GM19438 (cell line): Measurements from ENCODE around the gene RNF115.
"Not testable (repeated sequence)": the region's sequence is repeated elsewhere in the genome, so short reads cannot be mapped to it uniquely, and the experiment has no call there.

Source experiments
- ATAC-seq: cut with Tn5 transposase; IDR thresholded peaks from one replicate; pipeline ENCODE4 v1.9.1; 2021; ENCODE audit warnings: low read depth; ENCODE audit not compliant: unreplicated experiment

Gene RNF115

DNA sequence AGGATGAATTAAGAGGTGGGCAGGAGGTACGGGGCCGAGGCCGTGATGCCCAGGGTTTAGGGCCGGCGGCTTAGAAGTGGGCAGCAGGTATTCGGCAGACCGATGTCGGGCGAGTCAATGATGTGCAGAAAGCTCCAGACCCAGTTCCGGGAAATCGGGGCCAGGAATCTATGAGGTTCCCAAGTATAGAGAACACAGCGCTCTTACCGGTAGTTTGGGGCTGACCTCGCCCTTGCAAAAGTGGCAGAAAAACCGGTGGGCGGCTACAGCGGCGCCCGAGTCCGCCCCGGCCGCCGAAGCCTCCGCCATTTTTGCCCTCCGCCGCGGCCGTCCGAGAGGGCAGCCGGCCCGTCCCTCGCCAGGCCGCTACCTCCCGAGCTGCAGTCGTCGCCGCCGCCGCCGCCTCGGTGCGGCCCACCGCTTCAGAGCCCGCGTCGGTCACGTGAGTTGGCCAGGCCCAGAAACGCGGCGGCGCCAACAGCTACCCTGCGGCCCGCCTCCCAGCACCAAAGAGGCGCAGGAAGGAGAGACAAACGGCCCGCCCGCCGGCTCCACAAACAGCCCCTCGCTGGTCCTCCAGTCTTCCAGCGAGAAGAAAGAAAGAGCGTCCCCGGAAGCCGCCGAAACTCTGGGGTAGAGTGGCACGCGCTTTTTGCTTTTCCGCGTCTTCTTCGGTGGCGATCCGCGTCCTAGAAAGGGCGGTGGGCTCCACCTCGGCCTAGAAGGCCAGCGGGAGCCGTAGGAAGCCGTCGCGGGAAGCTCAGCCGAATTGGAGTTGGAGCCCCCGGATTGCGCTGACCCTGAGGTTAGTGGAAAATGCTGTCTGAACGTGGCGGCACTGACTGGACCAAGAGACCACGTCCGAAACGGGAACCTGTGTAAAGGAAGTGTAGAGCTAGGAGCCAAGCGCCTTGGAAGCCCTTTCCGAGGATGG, at the start of gene RNF115, which contains the start of gene POLR3C:
Gene RNF115 (minus strand): TSS at position 531 of the 934 bp plus-strand sequence. CDS start 222 bp downstream, at position 309.
Gene POLR3C (plus strand): TSS at position 636 of the 934 bp plus-strand sequence. CDS start 1,577 bp downstream, outside the sequence.
- ATAC-seq, result peak; percentile 86

DNA sequence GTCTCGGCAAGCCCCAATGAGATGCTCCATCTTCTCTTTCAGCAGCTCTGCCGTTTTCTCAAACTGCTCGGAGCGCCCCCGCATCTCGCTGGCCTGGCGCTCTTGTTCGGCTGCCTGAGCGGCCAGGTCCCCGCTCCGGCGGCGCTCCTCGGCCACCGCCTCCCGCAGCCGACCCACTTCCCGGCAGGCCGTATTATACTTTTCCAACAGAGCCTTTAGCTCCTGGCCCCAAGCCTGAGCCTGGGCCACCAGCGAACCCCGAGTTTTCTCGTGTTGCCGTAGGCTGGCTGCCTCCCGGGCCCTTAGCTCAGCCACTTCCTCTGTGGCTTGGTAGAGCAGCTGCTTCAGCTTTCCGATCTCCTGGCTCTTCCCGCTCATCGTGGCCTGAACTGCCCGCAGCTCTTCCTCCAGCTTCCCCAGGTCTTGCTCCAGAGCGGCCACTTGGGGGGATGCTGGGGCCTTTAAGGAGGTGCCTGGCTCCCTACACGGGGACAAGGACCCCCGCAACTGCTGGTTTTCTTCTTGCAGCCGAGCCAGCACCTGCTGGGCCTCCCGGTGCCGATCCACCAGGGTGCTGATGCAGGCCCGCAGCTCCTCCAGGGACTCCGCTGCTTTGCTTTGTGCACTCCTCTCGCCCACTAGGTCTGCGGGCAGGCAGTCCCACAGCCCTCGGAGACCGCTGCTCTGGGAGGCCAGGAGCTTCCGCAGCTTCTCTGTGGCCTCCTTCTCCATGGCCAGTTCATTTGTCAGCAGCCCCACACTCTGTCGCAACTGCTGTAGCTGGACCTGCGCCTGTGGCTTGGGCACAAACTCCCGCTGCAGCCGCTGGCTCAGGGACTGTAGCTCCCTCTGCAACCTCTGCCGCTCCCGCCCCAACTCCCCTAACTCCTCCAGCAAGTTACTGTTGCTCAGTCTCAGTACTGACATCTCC, 48.4 kb upstream of the RNF115 start:
- ATAC-seq, result no peak

DNA sequence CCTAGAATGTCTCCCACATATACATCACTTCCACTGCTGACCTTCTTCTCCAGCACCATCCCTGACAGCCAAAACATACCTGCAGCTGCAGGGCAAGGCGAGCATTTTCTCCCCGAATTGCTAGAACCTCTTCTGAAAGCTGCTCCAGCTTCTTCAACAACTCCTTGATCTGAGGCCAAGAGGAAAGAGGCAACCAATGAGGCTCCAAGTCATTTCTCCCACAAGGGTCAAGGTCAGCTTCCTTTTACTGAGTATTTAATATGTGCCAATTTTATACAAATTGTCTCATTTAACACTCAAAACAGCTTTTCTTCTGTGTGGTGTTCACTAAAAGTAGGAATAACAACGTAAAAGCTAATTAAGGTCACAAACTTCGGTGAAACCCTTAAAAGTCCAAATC, 44.3 kb upstream of the RNF115 start:
- ATAC-seq, result no peak

DNA sequence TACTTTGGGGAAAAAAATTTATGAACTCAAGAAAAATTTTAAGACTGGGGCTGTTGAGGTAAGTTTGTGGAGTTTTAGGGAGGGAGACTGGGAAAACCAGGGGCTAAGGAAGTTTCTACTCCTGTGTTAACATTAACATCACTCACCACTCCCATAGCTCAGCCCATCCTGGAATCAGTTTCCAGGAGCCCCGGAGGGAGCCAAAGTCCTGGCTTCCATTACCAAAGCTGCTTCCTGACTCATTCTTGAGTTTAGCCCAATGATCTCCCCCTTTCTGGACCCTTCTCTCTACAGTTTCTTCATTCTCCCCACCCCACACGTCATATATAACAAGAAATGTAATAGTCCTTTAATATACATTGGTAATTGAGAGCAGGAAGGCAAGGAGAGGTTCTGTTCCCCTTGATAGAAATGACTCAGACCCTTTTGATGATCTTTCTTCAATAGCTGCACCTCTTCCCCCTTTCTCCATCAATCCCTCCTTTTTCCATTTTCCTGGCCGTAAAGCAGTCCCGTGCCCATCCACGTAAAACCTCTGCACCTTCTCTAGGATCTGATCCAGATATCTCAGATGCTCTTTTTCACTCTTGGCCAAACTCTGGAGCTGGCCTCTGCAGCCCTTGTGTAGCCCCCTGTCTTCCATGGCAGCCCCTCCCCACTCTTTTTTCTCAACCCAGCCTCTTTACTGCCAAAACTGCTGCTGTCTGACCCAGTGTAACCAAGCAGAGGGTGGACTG, 39.6 kb upstream of the RNF115 start:
- no peak for ATAC-seq

DNA sequence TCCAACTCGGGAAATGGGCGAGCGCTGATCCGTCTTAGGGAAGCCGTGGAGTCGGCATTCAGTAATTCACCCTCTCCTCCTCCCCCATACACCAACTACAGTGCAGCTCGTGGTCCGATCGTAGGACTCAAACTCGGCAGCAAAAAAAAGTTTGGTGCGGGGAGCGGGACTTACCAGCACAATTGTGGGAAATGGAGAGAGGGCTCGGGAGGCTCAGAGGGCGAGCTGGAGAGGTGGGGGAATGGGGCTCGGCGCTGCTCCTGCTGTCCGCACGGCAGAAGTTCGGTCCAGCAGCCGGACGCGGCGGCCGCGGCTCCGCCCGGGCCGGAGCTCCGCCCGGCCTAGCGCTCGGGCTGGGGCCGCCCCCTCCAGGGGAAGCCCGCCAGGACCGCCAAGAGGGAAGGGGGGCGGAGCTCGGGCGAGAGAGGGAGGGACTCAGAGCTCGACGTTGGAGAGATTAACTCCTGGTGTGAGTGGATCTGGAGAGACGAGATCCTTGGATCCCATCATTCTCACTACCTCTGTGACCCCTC, 35.7 kb upstream of the RNF115 start:
- ATAC-seq, result peak; percentile 73

DNA sequence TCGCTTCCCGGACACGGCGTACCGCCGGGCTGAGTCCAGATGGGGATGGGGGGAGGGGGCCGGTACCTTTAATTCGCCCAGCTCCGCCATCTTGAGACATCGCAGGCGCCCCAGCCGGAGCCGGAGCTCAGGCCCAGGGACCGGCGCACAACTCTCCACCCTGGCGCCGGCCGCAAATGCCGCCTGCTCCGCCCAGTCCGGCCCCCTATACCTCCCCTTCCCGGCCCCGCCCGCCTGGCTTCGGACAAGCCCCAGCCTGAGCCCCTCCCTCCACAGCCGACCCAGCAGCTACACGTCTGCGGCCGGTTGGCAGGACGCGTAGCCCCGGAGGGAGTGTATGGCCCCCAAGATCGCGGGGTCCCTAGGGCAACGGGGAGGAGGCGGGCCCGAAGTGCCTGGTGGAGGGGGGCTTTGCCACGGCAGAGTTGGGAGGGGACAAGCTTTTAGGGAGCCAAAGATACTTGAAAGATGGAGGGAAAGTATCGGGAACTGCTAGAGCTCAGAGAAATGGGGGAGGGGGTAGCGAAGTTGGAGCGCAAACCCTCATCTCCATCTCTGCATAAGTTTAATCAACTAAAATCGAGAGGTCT, 35.1 kb upstream of the RNF115 start, which contains the start of gene PIAS3:
Gene PIAS3 (minus strand): TSS at position 181 of the 590 bp plus-strand sequence. CDS start 91 bp downstream, at position 90.
- peak; percentile 75 for ATAC-seq

DNA sequence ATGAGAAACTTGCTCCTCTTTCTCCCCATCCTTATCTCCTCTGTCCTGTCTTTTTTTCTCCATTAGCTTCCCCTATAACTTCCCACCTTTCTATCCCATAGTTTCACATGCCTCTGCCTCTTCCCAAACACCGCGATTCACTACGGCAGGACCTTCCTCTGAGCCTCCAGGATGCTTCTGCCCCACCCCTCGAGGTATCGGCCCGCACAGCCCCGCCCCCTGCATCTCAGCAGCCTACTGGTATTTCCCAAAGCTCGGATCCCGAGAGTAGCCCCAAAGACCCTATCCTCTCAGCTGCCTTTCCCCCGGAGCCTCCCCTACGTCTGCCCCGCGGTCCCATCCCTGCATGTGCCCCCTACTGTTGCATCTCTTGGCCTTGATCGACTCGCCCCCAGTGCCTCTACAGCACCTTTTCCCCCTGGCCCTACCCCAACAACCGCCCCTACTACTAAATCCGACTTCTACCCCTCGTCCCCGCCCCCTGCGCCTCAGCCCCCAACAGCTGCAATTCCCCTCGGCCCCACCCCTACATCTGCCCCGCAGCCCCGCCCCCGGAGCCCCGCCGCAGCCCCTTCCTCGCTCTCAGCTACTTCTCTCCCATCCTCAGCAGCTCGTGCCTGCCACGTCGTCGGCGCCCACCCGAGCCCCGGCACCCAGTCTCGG, 34.5 kb upstream of the RNF115 start:
- ATAC-seq, result peak; percentile 16

DNA sequence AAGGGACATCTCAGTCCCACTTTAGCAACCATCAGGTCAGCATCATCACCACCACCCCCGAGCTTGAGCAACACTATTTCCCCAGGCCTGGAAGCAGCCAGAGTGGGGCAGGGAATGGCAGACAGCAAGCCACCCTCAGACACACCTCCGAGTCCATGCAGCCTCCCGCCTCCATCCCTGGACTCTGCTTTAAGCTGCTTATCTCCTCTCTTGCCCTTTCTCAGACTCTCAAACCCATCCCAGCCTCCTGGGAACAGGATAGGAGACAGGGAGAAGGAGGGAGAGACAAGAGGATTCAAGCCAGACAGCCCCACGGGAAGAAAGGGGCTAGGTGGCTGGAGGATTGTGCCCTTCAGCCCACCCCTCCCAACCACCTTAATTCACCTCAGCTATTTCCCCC, 33.3 kb upstream of the RNF115 start:
- ATAC-seq, result no peak

DNA sequence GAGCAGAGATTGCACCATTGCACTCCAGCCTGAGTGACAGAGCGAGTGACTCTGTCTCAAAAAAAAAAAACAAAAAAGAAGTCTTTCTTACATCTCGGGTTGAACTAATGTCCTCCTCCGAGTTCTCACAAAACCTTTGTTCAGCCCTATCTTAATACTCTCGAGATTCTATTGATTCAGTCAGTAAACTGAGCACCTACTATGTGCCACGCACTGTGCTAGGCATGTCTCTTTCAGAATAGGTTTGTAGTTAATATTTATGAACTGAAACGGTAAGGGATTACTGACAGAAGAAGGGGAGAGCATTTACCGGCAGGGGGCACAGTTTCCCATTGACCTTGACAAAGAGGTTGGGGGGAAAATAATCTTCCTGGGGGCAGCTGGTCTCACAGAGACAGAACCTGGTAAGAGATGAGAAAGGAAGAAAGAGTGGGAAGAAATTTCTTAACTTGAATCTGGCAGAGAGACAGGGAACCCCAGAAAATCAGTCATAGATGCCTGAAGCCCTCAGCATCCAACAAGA, 31.6 kb upstream of the RNF115 start:
- ATAC-seq, result no peak

DNA sequence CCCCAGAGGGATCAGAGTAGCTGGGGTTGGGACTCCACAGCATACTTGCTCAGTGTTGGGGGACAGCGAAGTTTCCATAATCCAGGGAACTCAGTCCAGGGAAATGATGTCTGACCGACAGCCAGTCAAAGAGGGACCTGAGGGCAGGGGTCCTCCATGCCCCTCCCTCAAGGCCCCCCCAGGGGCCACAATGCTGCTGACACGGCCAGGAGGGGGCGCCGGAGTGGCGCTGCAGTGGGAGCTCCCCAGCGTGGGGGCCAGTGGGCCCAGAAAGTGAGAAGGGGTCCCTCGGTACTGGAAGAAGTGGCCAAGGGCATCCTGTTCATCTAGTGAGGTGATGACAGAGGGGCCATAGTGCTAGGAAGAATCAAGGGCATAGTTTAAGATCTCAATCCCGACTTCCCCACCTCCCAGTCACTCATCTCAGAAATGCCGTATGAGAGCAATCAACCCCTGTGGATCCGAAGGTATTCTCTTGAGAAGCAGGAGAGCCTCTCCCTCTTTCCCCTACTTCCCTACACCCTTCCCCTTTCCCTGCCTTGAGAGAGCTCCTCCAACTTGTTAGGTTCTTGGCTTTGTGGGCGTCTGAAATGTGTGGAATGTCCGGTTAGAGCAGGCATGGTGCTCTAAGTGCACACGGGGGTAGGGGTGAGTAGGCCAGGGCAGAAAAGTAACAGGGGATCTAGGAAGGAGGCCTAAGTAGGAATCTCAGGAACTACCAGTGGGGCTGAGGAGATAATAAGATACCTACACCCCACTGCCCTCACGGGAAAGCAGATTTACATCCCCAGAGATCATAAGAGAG, 25.7 kb upstream of the RNF115 start:
- no peak for ATAC-seq

DNA sequence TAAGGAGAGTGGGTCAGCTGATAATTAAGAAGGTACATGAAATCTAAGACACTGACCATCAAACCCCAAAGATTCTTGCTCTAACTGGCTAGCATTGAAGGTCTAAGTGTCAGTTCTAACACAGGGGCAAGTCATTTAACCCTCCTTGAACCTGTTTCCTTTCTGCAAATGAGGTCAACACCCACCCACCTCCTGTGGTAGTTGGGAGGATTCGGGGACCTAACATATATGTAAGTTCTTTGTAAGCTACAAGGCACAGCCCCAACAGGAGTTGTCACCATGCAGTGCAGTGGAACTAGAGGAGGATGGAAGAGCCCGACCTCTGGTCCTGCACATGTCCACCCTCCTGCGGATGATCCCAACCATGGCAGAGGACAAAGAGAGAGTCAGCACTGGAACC, 23.9 kb upstream of the RNF115 start:
- no peak for ATAC-seq

DNA sequence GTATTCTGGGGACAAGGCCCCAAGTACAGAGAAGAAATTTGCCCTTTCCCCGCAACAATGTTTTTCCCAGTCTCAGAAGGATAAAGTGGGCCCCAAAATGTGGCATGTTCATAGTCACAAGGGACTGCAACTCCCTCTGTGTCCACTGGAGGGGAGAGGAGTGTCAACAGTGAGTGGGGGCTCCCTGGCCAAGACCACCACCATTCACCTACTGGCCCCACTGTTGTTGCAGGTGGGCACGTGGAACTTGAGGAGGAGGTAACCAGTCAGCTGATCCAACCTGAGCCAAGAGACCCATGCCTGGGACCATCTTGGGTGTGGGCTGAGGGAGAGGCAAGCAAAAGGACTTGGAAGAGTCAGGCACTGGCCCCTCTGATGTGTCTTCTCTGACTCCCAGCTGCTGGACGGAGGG, 22.3 kb upstream of the RNF115 start:
- ATAC-seq, result no peak

DNA sequence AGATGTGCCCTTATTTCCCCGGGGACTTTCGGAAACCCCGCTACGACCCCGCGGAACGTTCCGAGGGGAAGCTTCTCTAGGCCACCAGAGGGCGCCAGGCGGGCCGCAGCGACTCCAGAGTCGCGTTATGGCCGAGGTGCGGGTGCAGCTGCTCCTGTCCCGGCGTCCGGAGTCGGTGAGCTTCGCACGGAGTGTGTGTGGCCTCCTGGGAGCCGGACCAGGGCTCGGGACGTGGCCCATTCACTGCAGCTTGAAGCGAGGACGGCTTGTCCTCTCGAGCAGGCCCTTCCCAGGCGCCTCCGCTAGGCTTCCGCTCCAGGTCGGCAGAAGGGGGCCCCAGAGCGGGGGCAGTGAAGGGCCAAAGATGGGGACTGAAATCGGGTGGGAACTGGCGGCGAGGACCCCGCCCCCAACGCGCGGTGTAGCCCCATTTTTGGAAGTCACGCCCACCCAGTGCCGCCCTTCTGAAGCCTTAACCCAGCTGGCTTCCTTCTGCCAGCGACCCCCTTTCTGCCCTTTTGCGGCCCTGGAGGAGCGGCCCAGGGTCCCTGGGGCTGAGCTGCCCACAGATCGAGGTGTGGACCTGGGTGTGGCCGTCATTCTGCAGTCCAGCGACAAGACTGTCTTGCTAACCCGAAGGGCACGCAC, 21.7 kb upstream of the RNF115 start, which contains the start of gene NUDT17:
Gene NUDT17 (plus strand): TSS at position 117 of the 648 bp plus-strand sequence. CDS start 11 bp downstream, at position 128.
- ATAC-seq, result peak; percentile 65

DNA sequence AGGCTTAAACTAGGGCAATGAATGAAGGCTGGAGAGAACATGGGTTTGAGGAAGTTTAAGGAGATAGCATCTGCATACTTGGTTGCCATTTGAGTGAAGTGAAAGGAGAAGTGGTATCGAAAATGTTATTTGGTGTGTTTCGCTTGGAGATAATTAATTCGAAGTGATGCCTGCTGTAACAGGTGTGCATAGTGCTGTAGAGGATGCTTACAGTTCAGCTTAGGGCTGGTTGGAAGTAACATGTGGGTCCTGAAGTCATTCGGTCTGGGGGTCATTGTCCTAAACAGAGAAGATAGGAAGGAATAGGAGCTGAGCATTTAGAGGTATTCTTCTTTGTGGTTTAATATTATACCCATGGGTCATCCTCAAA, 21.2 kb upstream of the RNF115 start:
- ATAC-seq, result peak; percentile 79

DNA sequence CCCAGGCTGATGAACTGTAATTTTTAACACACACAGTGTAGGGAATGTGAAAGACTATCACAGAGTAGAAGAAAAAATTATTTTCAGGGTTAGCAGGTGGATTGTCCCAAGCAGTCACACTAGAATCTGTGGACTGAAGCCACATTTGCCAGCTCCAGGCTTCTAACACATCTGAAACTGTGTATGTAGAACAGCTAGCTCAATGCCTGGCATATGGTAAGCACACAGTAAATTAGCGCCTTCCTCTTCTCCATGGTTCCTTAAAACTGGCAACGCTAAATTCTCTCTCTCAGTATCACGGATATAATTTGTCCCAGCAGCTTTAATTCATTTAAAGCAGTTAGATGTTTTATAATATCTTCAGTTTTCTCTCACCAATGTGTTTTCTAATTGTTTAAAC, 19.1 kb upstream of the RNF115 start:
- ATAC-seq, result no peak

DNA sequence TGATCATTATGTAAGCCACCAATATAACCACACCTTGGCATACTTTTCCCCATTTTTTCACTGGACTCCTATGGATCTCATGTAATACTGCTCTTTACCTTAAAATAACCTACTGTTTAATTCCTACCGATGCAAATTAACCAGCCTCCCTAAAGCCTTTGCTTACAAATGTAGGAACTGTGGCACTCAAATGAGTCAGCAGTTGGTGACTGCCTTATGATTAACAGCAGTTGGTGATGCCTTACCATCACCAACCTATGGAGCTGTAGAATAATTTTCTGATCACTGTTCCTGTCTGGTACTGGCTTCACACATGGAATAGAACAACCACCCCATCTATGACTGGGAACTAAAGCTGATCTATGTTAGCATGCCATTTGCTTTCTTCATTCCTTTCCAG, 13.8 kb upstream of the RNF115 start:
- no peak for ATAC-seq

DNA sequence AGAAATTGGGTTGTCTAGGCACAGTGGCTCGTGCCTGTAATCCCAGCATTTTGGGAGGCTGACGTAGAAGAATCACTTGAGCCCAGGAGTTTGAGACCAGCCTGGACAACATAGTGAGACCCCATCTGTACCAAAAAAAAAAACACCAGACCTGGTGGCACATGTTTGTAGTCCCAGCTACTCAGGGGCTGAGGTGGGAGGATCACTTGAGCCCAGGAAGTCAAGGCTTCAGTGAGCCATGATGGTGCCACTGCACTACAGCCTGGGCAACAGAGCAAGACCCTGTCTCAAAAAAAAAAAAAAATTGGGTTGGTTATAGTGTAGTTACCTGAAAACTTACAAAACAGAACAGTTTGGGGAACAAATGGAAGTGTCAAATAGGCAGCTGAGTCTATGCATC, 6.9 kb upstream of the RNF115 start:
- not testable (repeated sequence) for ATAC-seq
